ENCODE measurements around the gene DTD2.

Gene DTD2

DNA sequence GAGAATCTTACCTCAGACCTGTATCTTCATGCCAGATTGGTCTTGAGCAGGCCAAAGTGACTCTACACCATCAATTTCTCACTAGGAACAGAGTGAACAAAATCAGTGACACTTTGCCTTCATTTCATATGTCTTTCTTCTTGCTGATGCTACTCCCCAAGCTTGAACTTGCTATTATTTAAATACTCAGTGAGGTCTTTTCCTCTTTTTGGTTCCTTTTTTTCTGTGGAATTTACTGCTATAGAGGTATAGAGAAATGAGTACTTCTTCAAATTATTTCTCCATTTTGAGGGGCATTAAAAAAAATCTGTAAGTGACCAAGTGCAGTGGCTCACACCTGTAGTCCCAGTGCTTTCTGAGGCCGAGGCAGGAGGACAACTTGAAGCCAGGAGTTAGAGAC is 30.6 kb upstream of the DTD2 start, which contains the start of gene GPR33:
Gene GPR33 (minus strand): TSS at position 154 of the 400 bp plus-strand sequence. CDS start 4,074 bp downstream, outside the sequence.
- TF ChIP-seq POLR2AphosphoS5 (IDR thresholded peaks at IDR 0.05; ENCODE audit: low read depth, low read length) (no peak), TAF1 (IDR thresholded peaks at IDR 0.05; ENCODE audit: borderline replicate concordance, insufficient read depth, low read length) (no peak), REST (IDR thresholded peaks at IDR 0.05; ENCODE audit: insufficient read depth in 1 of 2, low read depth in 2 of 2, low read length in 2 of 2) (no peak), SIN3A (IDR thresholded peaks at IDR 0.05; ENCODE audit: borderline replicate concordance, insufficient read depth, low read length) (no peak)

GRCh38 chr14:31486764-31487163 is 29.5 kb upstream of the DTD2 start:
- no peak for TF ChIP-seq REST (IDR thresholded peaks at IDR 0.05; ENCODE audit: insufficient read depth in 1 of 2, low read depth in 2 of 2, low read length in 2 of 2)
- no peak for TF ChIP-seq SIN3A (IDR thresholded peaks at IDR 0.05; ENCODE audit: borderline replicate concordance, insufficient read depth, low read length)
- no peak for TF ChIP-seq TAF1 (IDR thresholded peaks at IDR 0.05; ENCODE audit: borderline replicate concordance, insufficient read depth, low read length)
- no peak for TF ChIP-seq FOXP2 (optimal IDR thresholded peaks at IDR 0.05; ENCODE audit: borderline replicate concordance, extremely low read depth, extremely low read length, insufficient read depth)
- no peak for TF ChIP-seq POLR2AphosphoS5 (IDR thresholded peaks at IDR 0.05; ENCODE audit: low read depth, low read length)

- TF ChIP-seq SIN3A (IDR thresholded peaks at IDR 0.05; ENCODE audit: borderline replicate concordance, insufficient read depth, low read length), result no peak
- no peak for TF ChIP-seq TAF1 (IDR thresholded peaks at IDR 0.05; ENCODE audit: borderline replicate concordance, insufficient read depth, low read length)
- TF ChIP-seq POLR2AphosphoS5 (IDR thresholded peaks at IDR 0.05; ENCODE audit: low read depth, low read length), result no peak
- no peak for TF ChIP-seq FOXP2 (optimal IDR thresholded peaks at IDR 0.05; ENCODE audit: borderline replicate concordance, extremely low read depth, extremely low read length, insufficient read depth)
- TF ChIP-seq REST (IDR thresholded peaks at IDR 0.05; ENCODE audit: insufficient read depth in 1 of 2, low read depth in 2 of 2, low read length in 2 of 2), result no peak
Observed at GRCh38 chr14:31484754-31485153, 27.4 kb upstream of the DTD2 start.

GRCh38 chr14:31480156-31480555 is 22.9 kb upstream of the DTD2 start:
- TF ChIP-seq POLR2AphosphoS5 (IDR thresholded peaks at IDR 0.05; ENCODE audit: low read depth, low read length), result no peak
- no peak for TF ChIP-seq TAF1 (IDR thresholded peaks at IDR 0.05; ENCODE audit: borderline replicate concordance, insufficient read depth, low read length)
- no peak for TF ChIP-seq REST (IDR thresholded peaks at IDR 0.05; ENCODE audit: insufficient read depth in 1 of 2, low read depth in 2 of 2, low read length in 2 of 2)
- no peak for TF ChIP-seq FOXP2 (optimal IDR thresholded peaks at IDR 0.05; ENCODE audit: borderline replicate concordance, extremely low read depth, extremely low read length, insufficient read depth)
- TF ChIP-seq SIN3A (IDR thresholded peaks at IDR 0.05; ENCODE audit: borderline replicate concordance, insufficient read depth, low read length), result no peak

DNA sequence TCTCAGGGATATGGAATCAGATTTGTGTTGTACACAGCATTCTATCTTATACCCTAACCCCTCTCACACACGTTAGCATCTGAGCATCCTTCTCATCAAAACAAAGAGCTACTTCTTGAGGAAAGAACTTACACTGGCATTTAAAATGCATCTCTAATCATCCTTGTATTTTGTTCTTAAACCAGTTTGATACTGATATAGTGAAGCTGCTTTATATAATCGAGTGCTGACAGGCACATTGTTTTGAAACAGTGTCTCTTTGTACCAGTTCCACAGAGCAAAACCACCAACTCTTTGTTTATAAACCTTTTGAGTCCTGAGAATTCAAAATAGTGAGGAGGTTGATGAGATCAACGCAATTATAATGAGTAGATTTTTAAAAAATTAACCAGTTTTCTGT is 21.7 kb upstream of the DTD2 start:
- TF ChIP-seq FOXP2 (optimal IDR thresholded peaks at IDR 0.05; ENCODE audit: borderline replicate concordance, extremely low read depth, extremely low read length, insufficient read depth), result no peak
- no peak for TF ChIP-seq REST (IDR thresholded peaks at IDR 0.05; ENCODE audit: insufficient read depth in 1 of 2, low read depth in 2 of 2, low read length in 2 of 2)
- TF ChIP-seq SIN3A (IDR thresholded peaks at IDR 0.05; ENCODE audit: borderline replicate concordance, insufficient read depth, low read length), result no peak
- no peak for TF ChIP-seq POLR2AphosphoS5 (IDR thresholded peaks at IDR 0.05; ENCODE audit: low read depth, low read length)
- TF ChIP-seq TAF1 (IDR thresholded peaks at IDR 0.05; ENCODE audit: borderline replicate concordance, insufficient read depth, low read length), result no peak

Measured in PFSK-1 (cell line).